GM12874 (cell line): ENCODE data around the gene PRPF6.

Experiments used
- TF ChIP-seq, protein P1 (sequence below): IDR thresholded peaks from 2 replicates; pipeline ENCODE4 v1.5.1; 2011; ENCODE audit warnings: low read depth, mild to moderate bottlenecking, control low read depth, low read length, moderate library complexity; ENCODE audit not compliant: insufficient read depth

The PRPF6 gene

DNA sequence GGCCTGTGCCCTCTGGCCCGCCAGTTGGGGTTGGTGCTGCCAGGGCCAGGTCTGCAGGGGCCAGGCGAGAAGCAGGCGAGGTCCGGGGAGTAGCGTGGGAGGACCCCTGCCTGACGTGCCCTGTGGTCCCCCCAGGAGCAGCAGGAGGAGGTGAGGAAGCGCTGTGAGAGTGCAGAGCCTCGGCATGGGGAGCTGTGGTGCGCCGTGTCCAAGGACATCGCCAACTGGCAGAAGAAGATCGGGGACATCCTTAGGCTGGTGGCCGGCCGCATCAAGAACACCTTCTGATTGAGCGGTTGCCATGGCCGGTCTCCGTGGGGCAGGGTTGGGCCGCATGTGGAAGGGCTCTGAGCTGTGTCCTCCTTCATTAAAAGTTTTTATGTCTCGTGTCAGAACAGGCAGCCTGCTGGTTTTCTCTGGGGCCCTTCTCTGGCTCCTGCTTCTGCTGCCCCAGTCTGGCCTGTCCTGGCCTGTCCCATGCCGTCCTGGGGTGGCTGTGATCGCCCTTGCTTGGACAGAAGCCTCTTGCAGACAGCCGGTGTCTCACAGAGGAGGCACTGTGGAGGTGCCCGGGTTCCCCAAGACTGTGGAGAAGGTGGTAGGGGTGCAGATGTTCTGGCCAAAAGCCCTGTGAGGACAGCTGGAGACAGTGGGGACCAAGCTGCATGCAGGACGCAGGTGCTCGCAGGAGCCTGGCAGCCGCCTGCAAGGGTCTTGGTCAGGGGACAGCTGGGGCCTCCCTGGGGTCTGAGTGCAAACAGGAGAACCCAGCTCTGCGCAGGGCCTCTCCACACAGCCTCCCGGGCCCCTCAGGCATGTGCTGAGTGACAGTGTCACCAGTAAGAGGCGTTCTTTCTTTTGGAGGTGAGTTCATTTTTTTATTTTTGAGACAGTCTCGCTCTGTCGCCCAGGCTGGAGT, 52.0 kb downstream of the PRPF6 start:
- TF ChIP-seq, protein P1, sequence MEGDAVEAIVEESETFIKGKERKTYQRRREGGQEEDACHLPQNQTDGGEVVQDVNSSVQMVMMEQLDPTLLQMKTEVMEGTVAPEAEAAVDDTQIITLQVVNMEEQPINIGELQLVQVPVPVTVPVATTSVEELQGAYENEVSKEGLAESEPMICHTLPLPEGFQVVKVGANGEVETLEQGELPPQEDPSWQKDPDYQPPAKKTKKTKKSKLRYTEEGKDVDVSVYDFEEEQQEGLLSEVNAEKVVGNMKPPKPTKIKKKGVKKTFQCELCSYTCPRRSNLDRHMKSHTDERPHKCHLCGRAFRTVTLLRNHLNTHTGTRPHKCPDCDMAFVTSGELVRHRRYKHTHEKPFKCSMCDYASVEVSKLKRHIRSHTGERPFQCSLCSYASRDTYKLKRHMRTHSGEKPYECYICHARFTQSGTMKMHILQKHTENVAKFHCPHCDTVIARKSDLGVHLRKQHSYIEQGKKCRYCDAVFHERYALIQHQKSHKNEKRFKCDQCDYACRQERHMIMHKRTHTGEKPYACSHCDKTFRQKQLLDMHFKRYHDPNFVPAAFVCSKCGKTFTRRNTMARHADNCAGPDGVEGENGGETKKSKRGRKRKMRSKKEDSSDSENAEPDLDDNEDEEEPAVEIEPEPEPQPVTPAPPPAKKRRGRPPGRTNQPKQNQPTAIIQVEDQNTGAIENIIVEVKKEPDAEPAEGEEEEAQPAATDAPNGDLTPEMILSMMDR, result no peak

GRCh38 chr20:64033981-64034493, 53.1 kb downstream of the PRPF6 start:
- TF ChIP-seq, protein P1, result no peak

DNA sequence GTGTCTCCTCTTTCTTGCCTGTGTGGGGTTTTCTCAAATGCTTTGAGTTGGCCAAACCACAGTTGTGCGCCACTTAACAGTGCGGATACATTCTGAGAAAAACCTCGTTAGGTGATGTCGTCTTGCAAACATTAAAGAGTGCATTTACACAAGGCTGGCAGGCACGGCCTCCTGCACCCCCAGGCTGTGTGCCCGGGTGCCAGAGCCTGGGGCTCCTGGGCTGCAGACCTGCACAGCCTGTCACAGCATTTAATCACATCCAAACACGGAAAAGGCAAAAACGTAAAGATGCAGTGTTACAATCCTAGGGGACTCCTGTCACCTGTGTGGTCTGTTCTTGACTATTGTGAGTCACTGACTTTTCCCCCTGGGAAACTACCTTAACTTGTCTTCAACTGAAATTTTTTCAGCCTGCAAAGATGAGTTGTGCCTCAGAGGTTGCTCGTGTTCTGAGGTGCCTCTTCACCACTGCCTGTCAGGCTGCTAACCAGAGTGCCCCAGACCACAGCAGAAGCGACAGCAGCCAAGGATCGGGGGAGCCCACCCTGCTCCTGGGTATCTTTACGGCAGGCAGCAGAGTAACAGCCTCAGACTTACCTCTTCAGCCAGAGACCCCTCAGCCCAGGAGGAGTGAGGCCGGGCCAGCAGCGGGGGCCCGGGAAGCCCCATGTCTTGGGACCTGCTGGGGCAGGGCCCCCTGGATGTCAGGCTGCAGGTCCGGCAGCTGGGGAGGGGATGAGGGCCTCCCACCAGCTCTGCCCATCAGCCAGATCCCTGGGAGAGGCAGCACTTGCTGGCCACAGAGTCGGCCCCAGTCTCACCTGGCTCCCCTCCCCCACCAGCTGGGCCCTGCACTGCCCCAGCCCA, 54.4 kb downstream of the PRPF6 start:
- TF ChIP-seq, protein P1, result no peak

DNA sequence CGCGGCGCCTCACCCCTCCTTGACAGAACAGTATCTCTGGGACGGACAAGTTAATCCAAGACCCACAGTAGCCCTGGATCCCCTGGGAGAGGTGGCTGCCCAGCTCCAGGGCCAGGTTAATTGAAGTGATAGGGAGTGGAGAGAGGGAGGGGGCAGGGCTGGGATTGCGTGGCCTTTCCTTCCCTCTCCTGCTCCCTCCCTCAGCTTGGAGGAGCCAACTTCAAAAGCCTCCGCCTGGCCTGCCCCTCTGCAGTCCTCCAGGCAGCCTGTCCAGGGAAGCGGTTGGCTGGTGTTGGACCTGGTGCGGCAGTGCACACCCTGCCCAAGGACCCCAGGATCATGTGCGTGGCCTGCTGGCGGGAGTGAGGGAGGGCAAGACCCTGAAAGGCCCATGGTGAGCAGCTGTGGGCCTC, 55.0 kb downstream of the PRPF6 start, which contains the start of gene C20orf204:
C20orf204 (plus strand) TSS at position 250 of the 413 bp plus-strand sequence; CDS start at position 392, 142 bp downstream.
- TF ChIP-seq, protein P1, result no peak

GRCh38 chr20:64036346-64037198, 55.6 kb downstream of the PRPF6 start:
- TF ChIP-seq, protein P1, result no peak

GRCh38 chr20:64037199-64037497, 56.2 kb downstream of the PRPF6 start:
- TF ChIP-seq, protein P1, result no peak
